B cell (primary cell): Measurements from ENCODE around the gene CATSPERD. TPM values are rescaled to one million over a fixed set of nuclear protein-coding genes. Genes with fewer than 3 reads are reported as not detected.

ENCODE experiments used
- ATAC-seq: fragments of 200-7000 bp; cut with Tn5 transposase; one replicate; pipeline ENCODE4 v1.10.0; 2021; ENCODE audit warnings: low read depth, mild to moderate bottlenecking, moderate number of reproducible peaks, moderate library complexity
- CTCF ChIA-PET: fragments of 350-600 bp; sonication (Branson Sonifier 250); formaldehyde crosslinking; loops from one replicate; lab custom pipeline; 2021; ENCODE audit warnings: antibody characterized with exemption, inconsistent platforms; lab: Charles Lee
- POLR2A ChIA-PET: fragments of 350-600 bp; sonication (Branson Sonifier 250); formaldehyde crosslinking; loops from one replicate; lab custom pipeline; 2021; ENCODE audit warnings: antibody characterized with exemption; lab: Charles Lee
- DNase-seq: peaks from one replicate; pipeline ENCODE4 v3.0.0; 2013
- H2AFZ ChIP-seq: 2 replicates; pipeline ENCODE4 v1.6.1; 2012; ENCODE audit warnings: mild to moderate bottlenecking, low read depth, low read length; ENCODE audit not compliant: insufficient read depth, poor library complexity, severe bottlenecking
- H3K27ac ChIP-seq, 2 donors: 1 replicate in 1 of 2; 2 replicates in 1 of 2; pipeline ENCODE4 v1.5.1; 2012 to 2013; ENCODE audit warnings: low read length in 2 of 2, mild to moderate bottlenecking in 2 of 2, moderate library complexity in 1 of 2
- H3K27me3 ChIP-seq, 4 experiments: fragments of 200-600 bp in 1 of 4; sonication (generic) in 1 of 4; replicated peaks in 1 of 4; 1 replicate in 2 of 4; 2 replicates in 2 of 4; pipeline versions ENCODE4 v1.6.1 to v1.7.0; 2013 to 2016; ENCODE audit warnings: low read length in 3 of 4, mild to moderate bottlenecking in 2 of 4, mixed read lengths in 1 of 4, moderate library complexity in 1 of 4; ENCODE audit not compliant: insufficient read depth in 4 of 4, control insufficient read depth in 3 of 4; ENCODE audit errors: control extremely low read depth in 1 of 4
- H3K36me3 ChIP-seq, 2 experiments: replicated peaks in 1 of 2; 1 replicate in 1 of 2; 2 replicates in 1 of 2; pipeline versions ENCODE4 v1.6.1 to v1.7.1; 2013; ENCODE audit warnings: low read length in 1 of 2; ENCODE audit not compliant: insufficient read depth in 2 of 2, control insufficient read depth in 1 of 2; ENCODE audit errors: control extremely low read depth in 1 of 2, extremely low read depth in 1 of 2
- H3K4me1 ChIP-seq, 2 donors: fragments of 200-600 bp in 1 of 2; sonication (generic) in 1 of 2; 1 replicate in 1 of 2; 2 replicates in 1 of 2; pipeline versions ENCODE4 v1.5.1 to v1.6.1; 2013 to 2017; ENCODE audit warnings: low read length in 2 of 2; ENCODE audit not compliant: control insufficient read depth in 2 of 2, insufficient read depth in 2 of 2
- H3K4me2 ChIP-seq: replicated peaks from 2 replicates; pipeline ENCODE3; 2012; ENCODE audit warnings: mild to moderate bottlenecking, low read depth, low read length; ENCODE audit not compliant: poor library complexity, severe bottlenecking
- H3K4me3 ChIP-seq, 5 experiments: fragments of 200-600 bp in 1 of 5; sonication (generic) in 1 of 5; 1 replicate in 3 of 5; 2 replicates in 2 of 5; pipeline versions ENCODE4 v1.5.1 to v1.7.0; 2011 to 2016; ENCODE audit warnings: low read length in 4 of 5, mild to moderate bottlenecking in 4 of 5, low read depth in 2 of 5, control low read depth in 1 of 5, moderate library complexity in 1 of 5; ENCODE audit not compliant: insufficient read depth in 1 of 5; ENCODE audit errors: control extremely low read depth in 1 of 5, extremely low read depth in 1 of 5
- H3K79me2 ChIP-seq: fragments of 200-600 bp; sonication (generic); one replicate; pipeline ENCODE4 v1.6.0; 2016; ENCODE audit warnings: low read length; ENCODE audit not compliant: control insufficient read depth, insufficient read depth
- H3K9ac ChIP-seq: fragments of 200-600 bp; sonication (generic); 2 replicates; pipeline ENCODE4 v1.6.1; 2017; ENCODE audit warnings: mild to moderate bottlenecking, low read length, moderate library complexity
- H3K9me3 ChIP-seq, 3 donors: one replicate each; pipeline versions ENCODE4 v1.6.1 to v1.7.1; 2013; ENCODE audit warnings: low read length in 2 of 3; ENCODE audit not compliant: control insufficient read depth in 2 of 3, insufficient read depth in 1 of 3; ENCODE audit errors: control extremely low read depth in 1 of 3
- H4K20me1 ChIP-seq: 2 replicates; pipeline ENCODE4 v1.6.0; 2012; ENCODE audit warnings: mild to moderate bottlenecking, low read length; ENCODE audit not compliant: insufficient read depth, control insufficient read depth, poor library complexity, severe bottlenecking
- H3K27ac Mint-ChIP-seq: one replicate; pipeline ENCODE4 v1.8.0; 2021; ENCODE audit warnings: mixed read lengths
- H3K27me3 Mint-ChIP-seq: one replicate; pipeline ENCODE4 v1.8.0; 2021; ENCODE audit warnings: mixed read lengths
- H3K4me1 Mint-ChIP-seq: one replicate; pipeline ENCODE4 v1.8.0; 2021; ENCODE audit warnings: mixed read lengths
- H3K4me3 Mint-ChIP-seq: one replicate; pipeline ENCODE4 v1.8.0; 2021; ENCODE audit warnings: mixed read lengths
- H3K9me3 Mint-ChIP-seq: one replicate; pipeline ENCODE4 v1.8.0; 2022; ENCODE audit warnings: mixed read lengths; ENCODE audit not compliant: insufficient read depth
- EZH2 ChIP-seq: IDR thresholded peaks from 2 replicates; pipeline ENCODE4 v1.6.1; 2012; ENCODE audit warnings: borderline replicate concordance, low read depth, mild to moderate bottlenecking, moderate library complexity, low read length; ENCODE audit not compliant: insufficient read depth, poor library complexity, severe bottlenecking
- WGBS: methylation state at CpG from one replicate; pipeline ENCODE4 v1.1.5; 2013; ENCODE audit warnings: missing lambda C conversion rate; ENCODE audit not compliant: insufficient coverage; 5-methylcytosine and 5-hydroxymethylcytosine counted together
- intact Hi-C: fragments of 100-400 bp; cut with micrococcal nuclease; formaldehyde crosslinking; loops from one replicate; pipeline ENCODE4 v1.10.0; 2022
- polyA plus RNA-seq: library from polyadenylated mRNA; depleted of rRNA; stranded (reverse); fragments of >200 nt; gene quantifications from 2 replicates; pipeline ENCODE4 v1.2.3, GENCODE V29; 2012
- total RNA-seq, 2 donors: library from RNA; stranded (reverse); fragments of 120-200 nt in 1 of 2; gene quantifications; 1 replicate in 1 of 2; 2 replicates in 1 of 2; pipeline versions ENCODE4 v1.2.3 to v1.2.4, GENCODE V29; 2013 to 2022
- TF ChIP-seq, protein P1 (sequence below): fragments of 200-600 bp; IDR thresholded peaks from one replicate; pipeline ENCODE4 v1.8.0; 2022; ENCODE audit warnings: antibody characterized with exemption, mild to moderate bottlenecking

CATSPERD gene
- total and polyA plus RNA-seq, 2 donors (not counting 1 experiment from before 2014, with no cell fraction given) = not detected

DNA sequence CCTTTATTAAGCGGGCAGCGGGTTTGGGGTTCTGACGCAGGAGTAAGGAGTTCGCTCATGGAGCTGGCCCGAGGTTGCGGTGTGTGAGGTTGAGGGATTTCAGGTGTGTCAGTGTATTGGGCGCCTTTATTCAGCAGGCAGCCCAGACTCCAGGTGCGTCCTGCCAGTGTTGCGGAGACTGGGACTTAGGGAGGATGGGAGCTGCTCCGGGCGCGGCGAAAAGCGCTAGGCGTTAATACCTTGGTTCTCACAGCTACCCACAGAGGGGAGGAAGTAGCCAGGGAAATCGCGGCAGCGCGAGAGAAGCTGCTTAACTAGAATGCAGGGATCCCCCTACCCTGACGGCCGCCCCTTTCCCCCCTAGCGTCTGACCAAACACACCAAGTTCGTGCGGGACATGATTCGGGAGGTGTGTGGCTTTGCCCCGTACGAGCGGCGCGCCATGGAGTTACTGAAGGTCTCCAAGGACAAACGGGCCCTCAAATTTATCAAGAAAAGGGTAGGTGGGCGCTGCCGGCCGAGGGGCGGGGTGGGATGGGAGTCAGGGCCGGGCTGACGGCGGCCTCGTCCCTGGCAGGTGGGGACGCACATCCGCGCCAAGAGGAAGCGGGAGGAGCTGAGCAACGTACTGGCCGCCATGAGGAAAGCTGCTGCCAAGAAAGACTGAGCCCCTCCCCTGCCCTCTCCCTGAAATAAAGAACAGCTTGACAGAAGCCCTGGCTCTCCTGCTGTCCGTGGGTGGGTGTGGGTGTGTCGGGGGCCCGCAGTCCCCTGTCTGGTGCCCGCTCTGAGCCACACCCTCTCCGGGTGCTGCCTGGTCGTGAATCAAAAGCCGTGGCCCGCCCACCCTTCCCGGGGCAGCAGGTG, 29.2 kb upstream of the CATSPERD start:
- Mint-ChIP-seq H3K27me3 (no peaks in the 10 kb centered on the region), H3K4me1 (peaks cover 38% of the 10 kb centered on the region), H3K9me3 (no peaks in the 10 kb centered on the region), H3K27ac (peak overlapping the region; percentile 93), H3K4me3 (peak overlapping the region; percentile 94)
- intact Hi-C loops = loop anchor here (1.0 to 5.0 kb wide), 4 partner anchors 11 to 969 kb away; partner anchors contain the start of genes CATSPERD, DPP9, LONP1 and MICOS13
- Histone ChIP-seq H3K4me1 (peaks cover 10 to 35% of the 10 kb centered on the region in 2 donors), H3K36me3 (peaks cover 0 to 44% of the 10 kb centered on the region in 2 experiments), H2AFZ (peak overlapping the region; percentile 86), H3K4me3 (peak overlapping the region in 4 of 5 experiments; percentile 90 to 98 (median 94)), H3K9me3 (peaks cover 0 to 12% (median 0%) of the 10 kb centered on the region in 3 donors), H4K20me1 (peaks cover 60% of the 10 kb centered on the region), H3K79me2 (peaks cover 41% of the 10 kb centered on the region), H3K27ac (peak overlapping the region; percentile 88 to 89), H3K4me2 (peak overlapping the region; percentile 85), H3K9ac (peak overlapping the region; percentile 93), H3K27me3 (no peaks in the 10 kb centered on the region)
- CTCF ChIA-PET = interaction anchor here (0.8 to 3.1 kb wide), 3 partner anchors 24 to 113 kb away, joined by 3 to 31 read pairs (median 3); partner anchors contain the start of genes CATSPERD and LONP1
- no peak for ATAC-seq
- POLR2A ChIA-PET = interaction anchor here (0.6 to 2.7 kb wide), 5 partner anchors 68 to 722 kb away, joined by 3 to 12 read pairs (median 7); partner anchors contain the start of genes KDM4B, SAFB and SAFB2
- WGBS = 6% methylated on average over 48 of the region's 54 CpGs
- no peak for TF ChIP-seq EZH2
- TF ChIP-seq, protein P1, sequence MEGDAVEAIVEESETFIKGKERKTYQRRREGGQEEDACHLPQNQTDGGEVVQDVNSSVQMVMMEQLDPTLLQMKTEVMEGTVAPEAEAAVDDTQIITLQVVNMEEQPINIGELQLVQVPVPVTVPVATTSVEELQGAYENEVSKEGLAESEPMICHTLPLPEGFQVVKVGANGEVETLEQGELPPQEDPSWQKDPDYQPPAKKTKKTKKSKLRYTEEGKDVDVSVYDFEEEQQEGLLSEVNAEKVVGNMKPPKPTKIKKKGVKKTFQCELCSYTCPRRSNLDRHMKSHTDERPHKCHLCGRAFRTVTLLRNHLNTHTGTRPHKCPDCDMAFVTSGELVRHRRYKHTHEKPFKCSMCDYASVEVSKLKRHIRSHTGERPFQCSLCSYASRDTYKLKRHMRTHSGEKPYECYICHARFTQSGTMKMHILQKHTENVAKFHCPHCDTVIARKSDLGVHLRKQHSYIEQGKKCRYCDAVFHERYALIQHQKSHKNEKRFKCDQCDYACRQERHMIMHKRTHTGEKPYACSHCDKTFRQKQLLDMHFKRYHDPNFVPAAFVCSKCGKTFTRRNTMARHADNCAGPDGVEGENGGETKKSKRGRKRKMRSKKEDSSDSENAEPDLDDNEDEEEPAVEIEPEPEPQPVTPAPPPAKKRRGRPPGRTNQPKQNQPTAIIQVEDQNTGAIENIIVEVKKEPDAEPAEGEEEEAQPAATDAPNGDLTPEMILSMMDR = no peak
- DNase-seq = peak; percentile 74
